ENCODE measurements around the gene CDH9. TPM values are rescaled to one million over a fixed set of nuclear protein-coding genes. Genes with fewer than 3 reads are reported as not detected.

Gene CDH9
- total RNA-seq, 3 donors from 2014 or later (not counting 1 experiment from before 2014, with no cell fraction given) = not detected

DNA sequence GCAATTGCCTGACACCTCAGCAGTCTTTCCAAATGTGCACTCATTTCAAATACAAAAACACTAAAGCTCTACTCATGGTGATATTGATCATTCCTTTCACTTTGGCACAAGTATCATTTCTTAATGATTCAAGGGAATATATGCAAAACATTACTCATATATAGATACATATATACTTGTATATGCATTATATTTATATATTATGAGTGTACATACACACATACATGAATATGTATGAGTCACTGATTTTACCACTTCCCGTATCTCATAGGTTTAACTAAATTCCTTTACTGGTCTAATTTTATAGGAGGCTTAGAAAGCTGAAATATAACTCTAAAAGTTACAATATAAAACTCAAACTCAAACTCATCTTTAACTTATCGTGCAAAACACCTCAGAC, 156.5 kb downstream of the CDH9 start:
- TF ChIP-seq, protein P1, sequence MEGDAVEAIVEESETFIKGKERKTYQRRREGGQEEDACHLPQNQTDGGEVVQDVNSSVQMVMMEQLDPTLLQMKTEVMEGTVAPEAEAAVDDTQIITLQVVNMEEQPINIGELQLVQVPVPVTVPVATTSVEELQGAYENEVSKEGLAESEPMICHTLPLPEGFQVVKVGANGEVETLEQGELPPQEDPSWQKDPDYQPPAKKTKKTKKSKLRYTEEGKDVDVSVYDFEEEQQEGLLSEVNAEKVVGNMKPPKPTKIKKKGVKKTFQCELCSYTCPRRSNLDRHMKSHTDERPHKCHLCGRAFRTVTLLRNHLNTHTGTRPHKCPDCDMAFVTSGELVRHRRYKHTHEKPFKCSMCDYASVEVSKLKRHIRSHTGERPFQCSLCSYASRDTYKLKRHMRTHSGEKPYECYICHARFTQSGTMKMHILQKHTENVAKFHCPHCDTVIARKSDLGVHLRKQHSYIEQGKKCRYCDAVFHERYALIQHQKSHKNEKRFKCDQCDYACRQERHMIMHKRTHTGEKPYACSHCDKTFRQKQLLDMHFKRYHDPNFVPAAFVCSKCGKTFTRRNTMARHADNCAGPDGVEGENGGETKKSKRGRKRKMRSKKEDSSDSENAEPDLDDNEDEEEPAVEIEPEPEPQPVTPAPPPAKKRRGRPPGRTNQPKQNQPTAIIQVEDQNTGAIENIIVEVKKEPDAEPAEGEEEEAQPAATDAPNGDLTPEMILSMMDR (IDR thresholded peaks at IDR 0.05) = no peak
- H3K9me3 Mint-ChIP-seq = peaks cover 12 to 28% of the 10 kb centered on the region in 2 donors
- no peaks in the 10 kb centered on the region for H3K36me3 ChIP-seq (ENCODE audit: control insufficient read depth, insufficient read depth, low read length)
- no peaks in the 10 kb centered on the region for H3K27me3 Mint-ChIP-seq (ENCODE audit: low read depth in 2 of 2)
- no peak overlapping the region for H3K4me3 ChIP-seq (ENCODE audit: low read length)
- no peaks in the 10 kb centered on the region for H3K4me1 ChIP-seq (ENCODE audit: control insufficient read depth, insufficient read depth, low read length)
- no peaks in the 10 kb centered on the region for H3K4me1 Mint-ChIP-seq
- H3K36me3 Mint-ChIP-seq = no peaks in the 10 kb centered on the region
- intact Hi-C loops (cut with micrococcal nuclease) = no loop called here
- no peak overlapping the region for H3K27ac Mint-ChIP-seq
- no peak for ATAC-seq
- no peak overlapping the region for H3K4me3 Mint-ChIP-seq
- H3K27ac ChIP-seq (ENCODE audit: low read length) = no peak overlapping the region
- no peaks in the 10 kb centered on the region for H3K27me3 ChIP-seq (ENCODE audit: control insufficient read depth, insufficient read depth, low read length)
- no peak for DNase-seq
- no peaks in the 10 kb centered on the region for H3K9me3 ChIP-seq (ENCODE audit: control insufficient read depth, insufficient read depth, low read length)
- WGBS (ENCODE audit: insufficient coverage) = no CpG with 5 or more reads among the region's 2 CpGs

DNA sequence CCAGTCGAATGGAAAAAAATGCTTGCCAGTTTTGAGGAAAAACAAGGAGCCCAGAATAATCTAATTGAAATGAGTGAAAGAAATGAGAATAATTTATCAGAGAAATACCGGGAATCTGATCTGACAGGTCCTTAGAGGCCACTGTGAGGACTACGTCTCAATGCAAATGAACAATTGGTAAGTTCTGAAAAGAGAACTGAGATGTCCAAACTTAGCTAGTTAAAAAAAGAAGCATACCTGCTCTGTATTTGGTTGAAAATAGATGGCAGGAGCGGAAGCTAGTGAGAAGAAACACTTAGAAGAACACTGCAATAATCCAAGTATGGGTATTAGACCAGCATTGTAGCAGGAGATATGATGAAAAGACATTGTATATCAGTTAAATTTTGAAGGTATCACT, 161.2 kb downstream of the CDH9 start:
- Histone ChIP-seq H3K27me3 (ENCODE audit: control insufficient read depth, insufficient read depth, low read length) (no peaks in the 10 kb centered on the region), H3K9me3 (ENCODE audit: control insufficient read depth, insufficient read depth, low read length) (peaks cover 2% of the 10 kb centered on the region), H3K4me3 (ENCODE audit: low read length) (no peak overlapping the region), H3K4me1 (ENCODE audit: control insufficient read depth, insufficient read depth, low read length) (no peaks in the 10 kb centered on the region), H3K36me3 (ENCODE audit: control insufficient read depth, insufficient read depth, low read length) (no peaks in the 10 kb centered on the region), H3K27ac (ENCODE audit: low read length) (no peak overlapping the region)
- TF ChIP-seq, protein P1 (IDR thresholded peaks at IDR 0.05) = no peak
- DNase-seq (no peak), ATAC-seq (no peak)
- H3K4me3 Mint-ChIP-seq = no peak overlapping the region
- no peaks in the 10 kb centered on the region for H3K4me1 Mint-ChIP-seq
- H3K9me3 Mint-ChIP-seq = peaks cover 13 to 31% of the 10 kb centered on the region in 2 donors
- H3K36me3 Mint-ChIP-seq = no peaks in the 10 kb centered on the region
- H3K27ac Mint-ChIP-seq = no peak overlapping the region
- intact Hi-C loops (cut with micrococcal nuclease) = no loop called here
- WGBS (ENCODE audit: insufficient coverage) = 90% methylated on average over 4 of the region's 4 CpGs
- no peaks in the 10 kb centered on the region for H3K27me3 Mint-ChIP-seq (ENCODE audit: low read depth in 2 of 2)

DNA sequence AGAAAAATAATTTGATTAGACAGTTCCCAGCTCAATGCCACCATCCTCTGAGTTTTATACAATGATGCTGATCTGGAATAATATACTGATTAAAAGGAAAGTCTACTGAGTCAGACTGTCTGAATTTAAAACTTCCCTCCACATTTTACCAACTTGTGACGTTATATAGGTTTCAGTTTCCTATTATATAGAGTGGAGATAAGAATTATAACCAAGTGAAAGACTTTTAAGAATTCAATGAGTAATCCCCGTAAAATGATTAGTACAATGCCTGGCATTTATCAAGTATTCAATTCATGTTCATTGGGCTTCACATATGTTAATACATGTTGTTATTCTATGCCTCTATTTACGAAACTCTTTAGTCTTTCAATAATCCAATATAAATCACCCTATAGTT, 166.0 kb downstream of the CDH9 start:
- intact Hi-C loops (cut with micrococcal nuclease) = no loop called here
- Histone ChIP-seq H3K27ac (ENCODE audit: low read length) (no peak overlapping the region), H3K27me3 (ENCODE audit: control insufficient read depth, insufficient read depth, low read length) (no peaks in the 10 kb centered on the region), H3K36me3 (ENCODE audit: control insufficient read depth, insufficient read depth, low read length) (no peaks in the 10 kb centered on the region), H3K9me3 (ENCODE audit: control insufficient read depth, insufficient read depth, low read length) (peaks cover 5% of the 10 kb centered on the region), H3K4me1 (ENCODE audit: control insufficient read depth, insufficient read depth, low read length) (no peaks in the 10 kb centered on the region), H3K4me3 (ENCODE audit: low read length) (no peak overlapping the region)
- ATAC-seq = no peak
- no peak for DNase-seq
- Mint-ChIP-seq H3K36me3 (no peaks in the 10 kb centered on the region), H3K4me3 (no peak overlapping the region), H3K9me3 (peaks cover 8 to 18% of the 10 kb centered on the region in 2 donors), H3K27me3 (ENCODE audit: low read depth in 2 of 2) (no peaks in the 10 kb centered on the region), H3K27ac (no peak overlapping the region), H3K4me1 (no peaks in the 10 kb centered on the region)
- TF ChIP-seq, protein P1 (IDR thresholded peaks at IDR 0.05) = no peak
- no CpG with 5 or more reads among the region's 3 CpGs for whole genome bisulfite sequencing (ENCODE audit: insufficient coverage)

DNA sequence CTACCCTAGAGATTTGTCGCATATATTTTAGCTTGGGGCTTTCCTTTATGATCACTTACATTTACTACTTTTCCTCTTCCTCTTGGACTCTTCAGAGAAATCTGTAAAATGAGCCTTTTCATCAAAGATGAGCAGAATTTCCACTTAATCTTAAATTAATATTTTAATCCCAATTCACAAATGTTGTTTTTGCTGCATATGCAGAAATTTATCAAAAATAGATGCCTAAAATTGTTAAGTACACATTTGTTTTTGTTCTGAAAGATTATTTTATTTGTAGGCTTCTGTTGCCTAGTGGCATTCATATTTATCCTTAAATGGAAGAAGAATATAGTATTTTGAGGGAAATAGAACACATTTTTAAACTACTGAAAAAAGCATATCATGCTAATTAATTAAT, 168.6 kb downstream of the CDH9 start:
- H3K9me3 ChIP-seq (ENCODE audit: control insufficient read depth, insufficient read depth, low read length) = peaks cover 8% of the 10 kb centered on the region
- no peaks in the 10 kb centered on the region for H3K4me1 ChIP-seq (ENCODE audit: control insufficient read depth, insufficient read depth, low read length)
- H3K4me3 ChIP-seq (ENCODE audit: low read length) = no peak overlapping the region
- WGBS (ENCODE audit: insufficient coverage) = 93% methylated on average over 1 of the region's 1 CpG
- TF ChIP-seq, protein P1 (IDR thresholded peaks at IDR 0.05) = no peak
- no peak overlapping the region for H3K27ac ChIP-seq (ENCODE audit: low read length)
- no peaks in the 10 kb centered on the region for H3K36me3 ChIP-seq (ENCODE audit: control insufficient read depth, insufficient read depth, low read length)
- H3K27me3 ChIP-seq (ENCODE audit: control insufficient read depth, insufficient read depth, low read length) = no peaks in the 10 kb centered on the region
- Mint-ChIP-seq H3K4me3 (no peak overlapping the region), H3K9me3 (peaks cover 10 to 23% of the 10 kb centered on the region in 2 donors), H3K27ac (no peak overlapping the region), H3K27me3 (ENCODE audit: low read depth in 2 of 2) (no peaks in the 10 kb centered on the region), H3K36me3 (no peaks in the 10 kb centered on the region), H3K4me1 (no peaks in the 10 kb centered on the region)
- intact Hi-C loops (cut with micrococcal nuclease) = no loop called here
- no peak for ATAC-seq
- no peak for DNase-seq
